H9 (cell line): ENCODE measurements around the gene KCNH5. TPM values are rescaled to one million over a fixed set of nuclear protein-coding genes. Genes with fewer than 3 reads are reported as not detected.

Experiments used
- DNase-seq: peaks from one replicate; pipeline ENCODE4 v3.0.0-alpha.2; 2017
- H2AFZ ChIP-seq: one replicate; pipeline ENCODE4 v1.6.1; 2013; ENCODE audit warnings: mild to moderate bottlenecking, low read length, control low read depth, moderate library complexity
- H2AK5ac ChIP-seq: 2 replicates; pipeline ENCODE4 v1.6.1; 2013; ENCODE audit warnings: low read length, control low read depth, mixed read lengths; ENCODE audit not compliant: insufficient read length
- H2BK120ac ChIP-seq: one replicate; pipeline ENCODE4 v1.6.1; 2013; ENCODE audit warnings: low read depth, mild to moderate bottlenecking, low read length, control low read depth, inconsistent platforms; ENCODE audit not compliant: poor library complexity, severe bottlenecking
- H2BK12ac ChIP-seq: 2 replicates; pipeline ENCODE4 v1.6.1; 2013; ENCODE audit warnings: low read length, control low read depth, mixed read lengths, low read depth; ENCODE audit not compliant: insufficient read length
- H2BK15ac ChIP-seq: 2 replicates; pipeline ENCODE4 v1.6.1; 2013; ENCODE audit warnings: low read depth, low read length, control low read depth
- H2BK20ac ChIP-seq: one replicate; pipeline ENCODE4 v1.6.1; 2013; ENCODE audit warnings: low read depth, mild to moderate bottlenecking, low read length, control low read depth, inconsistent platforms; ENCODE audit not compliant: poor library complexity, severe bottlenecking
- H2BK5ac ChIP-seq: 2 replicates; pipeline ENCODE4 v1.6.1; 2013; ENCODE audit warnings: low read length, control low read depth, mixed read lengths; ENCODE audit not compliant: insufficient read length
- H3K14ac ChIP-seq: 2 replicates; pipeline ENCODE4 v1.6.1; 2013; ENCODE audit warnings: low read length, control low read depth; ENCODE audit not compliant: insufficient read depth
- H3K18ac ChIP-seq: 2 replicates; pipeline ENCODE4 v1.6.1; 2013; ENCODE audit warnings: low read depth, mild to moderate bottlenecking, mixed read lengths, low read length, control low read depth; ENCODE audit not compliant: insufficient read length
- H3K23ac ChIP-seq: 2 replicates; pipeline ENCODE4 v1.6.1; 2013; ENCODE audit warnings: low read length, control low read depth, mixed read lengths, low read depth; ENCODE audit not compliant: insufficient read length
- H3K23me2 ChIP-seq: 2 replicates; pipeline ENCODE4 v1.6.1; 2013; ENCODE audit warnings: low read depth, mild to moderate bottlenecking, mixed read lengths, low read length, control low read depth; ENCODE audit not compliant: insufficient read length, poor library complexity, severe bottlenecking
- H3K27ac ChIP-seq: 2 replicates; pipeline ENCODE4 v1.5.1; 2013; ENCODE audit warnings: low read length, control low read depth, mixed read lengths, low read depth; ENCODE audit not compliant: insufficient read length
- H3K27me3 ChIP-seq: 2 replicates; pipeline ENCODE4 v1.6.1; 2013; ENCODE audit warnings: low read length, control low read depth, inconsistent platforms; ENCODE audit not compliant: insufficient read depth
- H3K4ac ChIP-seq: 2 replicates; pipeline ENCODE4 v1.6.1; 2013; ENCODE audit warnings: low read depth, mild to moderate bottlenecking, control low read depth, inconsistent platforms, low read length, moderate library complexity
- H3K4me1 ChIP-seq: 2 replicates; pipeline ENCODE4 v1.6.1; 2013; ENCODE audit warnings: low read length, control low read depth, inconsistent platforms; ENCODE audit not compliant: insufficient read depth
- H3K4me2 ChIP-seq: 2 replicates; pipeline ENCODE4 v1.6.1; 2013; ENCODE audit warnings: low read length, control low read depth, mixed read lengths; ENCODE audit not compliant: insufficient read length, insufficient read depth
- H3K56ac ChIP-seq: 2 replicates; pipeline ENCODE4 v1.6.1; 2013; ENCODE audit warnings: low read depth, mild to moderate bottlenecking, mixed read lengths, low read length, control low read depth; ENCODE audit not compliant: insufficient read length
- H3K79me1 ChIP-seq: 2 replicates; pipeline ENCODE4 v1.6.1; 2013; ENCODE audit warnings: low read depth, mild to moderate bottlenecking, moderate library complexity, low read length, control low read depth, inconsistent platforms; ENCODE audit not compliant: insufficient read depth, poor library complexity, severe bottlenecking
- H3K79me2 ChIP-seq: 2 replicates; pipeline ENCODE4 v1.6.1; 2013; ENCODE audit warnings: low read length, control low read depth, inconsistent platforms; ENCODE audit not compliant: insufficient read depth
- H3K9ac ChIP-seq: 2 replicates; pipeline ENCODE4 v1.6.1; 2013; ENCODE audit warnings: low read length, control low read depth, mixed read lengths; ENCODE audit not compliant: insufficient read length; ENCODE audit errors: extremely low read depth
- H3K9me3 ChIP-seq: one replicate; pipeline ENCODE4 v1.6.1; 2013; ENCODE audit warnings: low read depth, low read length, inconsistent platforms; ENCODE audit not compliant: control insufficient read depth
- H3T11ph ChIP-seq: one replicate; pipeline ENCODE4 v1.6.1; 2013; ENCODE audit warnings: mild to moderate bottlenecking, low read length, control low read depth, inconsistent platforms
- H4K20me1 ChIP-seq: one replicate; pipeline ENCODE4 v1.6.1; 2013; ENCODE audit not compliant: control insufficient read depth, insufficient read length, insufficient read depth
- H4K5ac ChIP-seq: 2 replicates; pipeline ENCODE4 v1.6.1; 2013; ENCODE audit warnings: low read depth, mild to moderate bottlenecking, mixed read lengths, low read length, control low read depth; ENCODE audit not compliant: insufficient read length
- H4K8ac ChIP-seq: replicated peaks from 2 replicates; pipeline ENCODE4 v1.6.1; 2013; ENCODE audit warnings: low read length, control low read depth, mixed read lengths, low read depth; ENCODE audit not compliant: insufficient read length
- H4K91ac ChIP-seq: 2 replicates; pipeline ENCODE4 v1.6.1; 2013; ENCODE audit warnings: low read depth, mild to moderate bottlenecking, moderate library complexity, mixed read lengths, low read length, control low read depth; ENCODE audit not compliant: insufficient read length
- H3K27ac Mint-ChIP-seq, 3 experiments: 2 replicates in 2 of 3; 3 replicates in 1 of 3; pipeline ENCODE4 v1.8.0; 2020 to 2021; ENCODE audit warnings: mixed read lengths in 3 of 3, mild to moderate bottlenecking in 1 of 3, moderate library complexity in 1 of 3
- H3K27me3 Mint-ChIP-seq: 2 replicates; pipeline ENCODE4 v1.8.0; 2021; ENCODE audit warnings: low read depth, mild to moderate bottlenecking, moderate library complexity, mixed read lengths
- H3K36me3 Mint-ChIP-seq, 3 experiments: 2 replicates in 2 of 3; 3 replicates in 1 of 3; pipeline ENCODE4 v1.8.0; 2020 to 2021; ENCODE audit warnings: low read depth in 3 of 3, mixed read lengths in 3 of 3; ENCODE audit not compliant: insufficient read depth in 1 of 3
- H3K4me1 Mint-ChIP-seq, 2 experiments: 2 replicates each; pipeline ENCODE4 v1.8.0; 2020; ENCODE audit warnings: mixed read lengths in 2 of 2
- H3K4me3 Mint-ChIP-seq, 2 experiments: 2 replicates in 1 of 2; 3 replicates in 1 of 2; pipeline ENCODE4 v1.8.0; 2020 to 2021; ENCODE audit warnings: mild to moderate bottlenecking in 2 of 2, mixed read lengths in 2 of 2, moderate library complexity in 1 of 2
- H3K9me3 Mint-ChIP-seq, 2 experiments: 2 replicates in 1 of 2; 3 replicates in 1 of 2; pipeline ENCODE4 v1.8.0; 2020; ENCODE audit warnings: mild to moderate bottlenecking in 2 of 2, mixed read lengths in 2 of 2, moderate library complexity in 1 of 2
- CTCF ChIP-seq: fragments of 200-600 bp; sonication (generic); conservative IDR thresholded peaks from 3 replicates; pipeline ENCODE4 v1.8.0; 2021; ENCODE audit warnings: antibody characterized with exemption, mild to moderate bottlenecking
- WGBS: extraction: QIAGEN DNeasy Blood & Tissue Kit; methylation state at CpG from one replicate; pipeline ENCODE4 v1.1.7; 2013; ENCODE audit warnings: missing lambda C conversion rate, low lambda C conversion rate, mixed read lengths; ENCODE audit not compliant: insufficient read length; ENCODE audit errors: extremely low coverage; 5-methylcytosine and 5-hydroxymethylcytosine counted together
- total RNA-seq: library from RNA; stranded (reverse); gene quantifications from 2 replicates; pipeline ENCODE4 v1.2.1, GENCODE V29; 2021

The KCNH5 gene
- total RNA-seq, 1 experiment from 2014 or later, result 0.42 TPM

- Histone ChIP-seq H3K4me2 (no peak overlapping the region), H4K5ac (no peak overlapping the region), H3K23ac (no peak overlapping the region), H3K27me3 (no peaks in the 10 kb centered on the region), H2BK15ac (no peak overlapping the region), H3K23me2 (no peaks in the 10 kb centered on the region), H2AK5ac (no peak overlapping the region), H2BK120ac (no peak overlapping the region), H2BK5ac (no peak overlapping the region), H3K9ac (no peak overlapping the region), H3K79me1 (no peaks in the 10 kb centered on the region), H4K91ac (no peak overlapping the region), H3T11ph (no peak overlapping the region), H2BK12ac (no peak overlapping the region), H3K14ac (no peak overlapping the region), H3K9me3 (no peaks in the 10 kb centered on the region), H3K27ac (no peak overlapping the region), H3K4me1 (peaks cover 10% of the 10 kb centered on the region; the same call in 1 of the 2 replicates), H3K79me2 (no peaks in the 10 kb centered on the region), H4K8ac (no peak overlapping the region), H3K18ac (no peak overlapping the region), H2BK20ac (no peak overlapping the region), H3K56ac (no peak overlapping the region), H2AFZ (no peak overlapping the region), H3K4ac (no peak overlapping the region), H4K20me1 (no peaks in the 10 kb centered on the region)
- Mint-ChIP-seq H3K9me3 (peaks cover 3 to 5% of the 10 kb centered on the region in 2 experiments), H3K27me3 (peaks cover 15% of the 10 kb centered on the region), H3K4me3 (no peak overlapping the region), H3K27ac (no peak overlapping the region), H3K4me1 (peaks cover 52 to 57% of the 10 kb centered on the region in 2 experiments), H3K36me3 (peaks cover 0 to 19% (median 12%) of the 10 kb centered on the region in 3 experiments; a peak in 5 of 7 replicates)
- TF ChIP-seq CTCF, result no peak
- WGBS, result no CpG with 5 or more reads among the region's 1 CpG
- DNase-seq, result no peak
These were observed 383.4 kb downstream of the KCNH5 start for GRCh38 chr14:62661818-62662217.
